NCI-H748 (cell line): Measurements from ENCODE around the gene TCAP.

Source experiments
- DNase-seq: peaks from one replicate; lab custom pipeline; 2025; ENCODE audit not compliant: unreplicated experiment; lab: John Stamatoyannopoulos, UW

TCAP gene

GRCh38 chr17:39664581-39665561 lies at the start of gene TCAP:
TCAP (plus strand) TSS chr17:39665349; CDS start chr17:39665360, 11 bp downstream.
- DNase-seq = no peak

GRCh38 chr17:39615434-39615833 lies 49.7 kb upstream of the TCAP start:
- DNase-seq = no peak

- no peak for DNase-seq
Measured at GRCh38 chr17:39617100-39617445, 48.1 kb upstream of the TCAP start.

- peak; percentile 81 for DNase-seq
Measured at GRCh38 chr17:39617446-39618245, 47.5 kb upstream of the TCAP start.

GRCh38 chr17:39618246-39618913 lies 46.8 kb upstream of the TCAP start:
- DNase-seq = peak; percentile 33

- DNase-seq = no peak
Measured at GRCh38 chr17:39618956-39619785, 46.0 kb upstream of the TCAP start.

- DNase-seq = no peak
Measured at GRCh38 chr17:39619786-39620101, 45.4 kb upstream of the TCAP start.

GRCh38 chr17:39621523-39622379 lies 43.4 kb upstream of the TCAP start:
- peak; percentile 83 for DNase-seq

- DNase-seq = no peak
Measured at GRCh38 chr17:39622380-39623006, 42.7 kb upstream of the TCAP start.

- DNase-seq = peak; percentile 67
Measured at GRCh38 chr17:39623356-39623950, 41.7 kb upstream of the TCAP start.

GRCh38 chr17:39624313-39624712 lies 40.8 kb upstream of the TCAP start:
- DNase-seq = no peak

- no peak for DNase-seq
Measured at GRCh38 chr17:39625198-39625785, 39.9 kb upstream of the TCAP start.

- DNase-seq = no peak
Measured at GRCh38 chr17:39626171-39627046, 38.7 kb upstream of the TCAP start, which contains the start of gene PPP1R1B. PPP1R1B (plus strand) TSS chr17:39626952; CDS start chr17:39627393, 441 bp downstream.

GRCh38 chr17:39627047-39627711 lies 38.0 kb upstream of the TCAP start:
- no peak for DNase-seq

- no peak for DNase-seq
Measured at GRCh38 chr17:39627712-39628516, 37.2 kb upstream of the TCAP start.
